HG02610 (cell line): ENCODE results near the gene FOXA2.
A peak's percentile ranks its signal among the peaks of the same experiment; 100 is the strongest.

Source experiments
- ATAC-seq: cut with Tn5 transposase; IDR thresholded peaks from one replicate; pipeline ENCODE4 v1.9.1; 2021; ENCODE audit warnings: mild to moderate bottlenecking, moderate library complexity; ENCODE audit not compliant: unreplicated experiment

Gene FOXA2

GRCh38 chr20:22584922-22585785 lies 782 bp upstream of the FOXA2 start:
- no peak for ATAC-seq

DNA sequence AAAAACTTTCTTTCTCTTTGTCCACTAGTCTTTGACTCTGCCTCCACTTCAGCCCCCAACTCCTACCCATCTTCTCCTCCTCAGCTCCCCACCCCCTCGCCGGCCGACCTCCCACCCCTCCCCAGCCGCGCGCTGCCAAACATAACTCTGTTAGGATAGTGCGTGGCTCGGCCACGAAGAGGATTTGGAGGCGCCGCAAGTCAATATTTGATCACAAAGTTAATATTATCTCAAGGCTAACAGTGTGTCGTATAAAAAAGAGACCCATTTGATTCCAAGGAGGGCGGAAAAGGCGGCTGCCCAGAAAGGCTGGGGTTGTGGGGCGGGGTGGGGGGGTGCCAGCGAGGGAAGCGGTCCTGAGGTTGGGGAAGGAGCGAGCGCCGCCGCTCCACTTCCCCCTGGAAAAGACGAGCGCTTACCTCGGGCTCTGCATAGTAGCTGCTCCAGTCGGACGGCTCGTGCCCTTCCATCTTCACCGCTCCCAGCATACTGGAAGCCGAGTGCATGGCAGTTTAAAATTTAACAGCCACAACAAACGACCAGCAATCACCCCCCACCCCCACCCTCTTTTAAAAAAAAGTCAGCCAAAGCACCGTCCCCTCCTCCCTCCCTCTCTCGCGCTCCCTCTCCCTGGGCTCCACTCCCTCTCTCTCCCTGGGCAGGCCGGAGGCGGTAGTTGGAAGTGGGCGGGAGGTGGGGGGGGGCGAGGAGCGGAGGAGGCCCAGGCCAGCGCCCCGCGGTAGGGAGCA lies 425 bp downstream of the FOXA2 start:
- no peak for ATAC-seq

GRCh38 chr20:22582964-22583772 lies 1.2 kb downstream of the FOXA2 start:
- ATAC-seq = no peak

DNA sequence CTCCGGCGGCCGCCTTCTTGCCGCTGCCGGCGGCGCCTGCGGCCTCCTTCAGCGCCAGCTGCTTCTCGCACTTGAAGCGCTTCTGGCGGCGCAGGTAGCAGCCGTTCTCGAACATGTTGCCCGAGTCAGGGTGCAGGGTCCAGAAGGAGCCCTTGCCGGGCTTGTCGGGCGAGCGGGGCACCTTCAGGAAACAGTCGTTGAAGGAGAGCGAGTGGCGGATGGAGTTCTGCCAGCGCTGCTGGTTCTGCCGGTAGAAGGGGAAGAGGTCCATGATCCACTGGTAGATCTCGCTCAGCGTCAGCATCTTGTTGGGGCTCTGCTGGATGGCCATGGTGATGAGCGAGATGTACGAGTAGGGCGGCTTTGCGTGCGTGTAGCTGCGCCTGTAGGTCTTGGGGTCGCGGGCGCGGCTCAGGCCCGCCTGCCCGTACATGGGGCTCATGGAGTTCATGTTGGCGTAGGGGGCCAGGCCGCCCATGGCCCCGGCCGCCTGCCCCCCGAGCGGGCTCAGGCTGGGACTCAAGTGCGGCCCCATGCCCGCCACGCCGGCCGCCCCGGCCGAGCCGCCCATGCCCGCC lies 1.9 kb downstream of the FOXA2 start:
- no peak for ATAC-seq

DNA sequence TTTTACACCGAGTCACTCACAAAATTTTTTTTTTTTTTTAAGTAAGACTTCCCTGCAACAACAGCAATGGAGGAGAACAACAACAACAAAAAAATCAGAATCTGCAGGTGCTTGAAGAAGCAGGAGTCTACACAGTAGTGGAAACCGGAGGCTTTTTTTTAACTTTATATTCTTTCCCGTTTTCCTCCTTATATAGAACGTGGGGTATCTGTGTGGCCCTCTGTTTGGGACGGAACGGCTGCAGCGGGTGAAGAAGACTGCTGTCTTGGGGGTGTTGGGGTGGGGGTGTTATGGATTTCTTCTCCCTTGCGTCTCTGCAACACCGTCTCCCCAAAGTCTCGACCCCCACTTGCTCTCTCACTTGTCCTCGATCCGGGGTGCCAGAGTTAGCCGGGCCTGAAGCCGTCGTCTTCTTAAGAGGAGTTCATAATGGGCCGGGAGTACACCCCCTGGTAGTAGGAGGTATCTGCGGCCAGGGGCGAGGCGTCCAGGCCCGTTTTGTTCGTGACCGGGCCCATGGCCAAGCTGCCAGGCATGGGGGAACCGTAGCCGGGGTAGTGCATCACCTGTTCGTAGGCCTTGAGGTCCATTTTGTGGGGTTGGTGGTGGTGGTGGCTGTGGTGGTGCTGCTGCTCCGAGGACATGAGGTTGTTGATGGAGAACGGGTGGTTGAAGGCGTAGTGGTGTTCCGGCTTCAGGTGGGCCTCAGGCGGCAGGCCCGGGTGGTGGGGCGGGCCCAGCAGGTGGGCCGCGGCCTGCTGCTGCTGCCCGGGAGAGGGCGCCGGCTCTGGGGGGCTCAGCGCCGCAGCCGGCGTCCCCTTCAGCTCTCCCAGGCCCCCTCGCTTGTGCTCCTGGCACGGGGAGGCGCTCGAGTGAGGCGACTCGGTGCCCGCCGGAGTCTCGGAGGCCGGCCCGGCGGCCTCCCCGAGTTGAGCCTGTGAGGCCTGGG lies 2.7 kb downstream of the FOXA2 start:
- no peak for ATAC-seq

GRCh38 chr20:22579711-22580697 lies 4.4 kb downstream of the FOXA2 start:
- no peak for ATAC-seq

GRCh38 chr20:22579119-22579427 lies 5.3 kb downstream of the FOXA2 start:
- no peak for ATAC-seq

- ATAC-seq = no peak
These were observed 5.9 kb downstream of the FOXA2 start for GRCh38 chr20:22578221-22579118.

GRCh38 chr20:22577515-22578220 lies 6.7 kb downstream of the FOXA2 start:
- no peak for ATAC-seq

GRCh38 chr20:22576733-22577514 lies 7.4 kb downstream of the FOXA2 start:
- ATAC-seq = no peak

GRCh38 chr20:22576273-22576672 lies 8.1 kb downstream of the FOXA2 start:
- ATAC-seq = no peak

DNA sequence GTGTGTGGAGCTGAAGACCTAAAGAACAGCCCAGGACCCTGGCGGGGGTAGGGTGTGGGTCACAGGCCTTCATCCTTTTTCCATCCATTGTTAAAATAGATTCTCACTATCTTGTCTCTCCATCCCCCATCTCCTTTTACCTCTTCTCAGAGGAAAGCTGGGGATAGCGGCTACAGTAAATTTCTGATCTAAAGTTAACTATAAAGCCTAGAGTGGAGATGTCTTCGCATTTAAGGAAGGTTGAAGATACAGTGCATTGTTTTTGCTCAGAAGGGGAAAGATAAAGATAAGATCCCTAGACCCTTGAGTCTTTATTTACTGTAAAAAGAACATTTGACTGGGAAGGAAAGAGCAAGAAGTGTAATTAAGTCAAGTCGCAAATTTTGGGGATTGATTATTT lies 8.6 kb downstream of the FOXA2 start:
- no peak for ATAC-seq

GRCh38 chr20:22575087-22575721 lies 9.2 kb downstream of the FOXA2 start:
- peak; percentile 50 for ATAC-seq

DNA sequence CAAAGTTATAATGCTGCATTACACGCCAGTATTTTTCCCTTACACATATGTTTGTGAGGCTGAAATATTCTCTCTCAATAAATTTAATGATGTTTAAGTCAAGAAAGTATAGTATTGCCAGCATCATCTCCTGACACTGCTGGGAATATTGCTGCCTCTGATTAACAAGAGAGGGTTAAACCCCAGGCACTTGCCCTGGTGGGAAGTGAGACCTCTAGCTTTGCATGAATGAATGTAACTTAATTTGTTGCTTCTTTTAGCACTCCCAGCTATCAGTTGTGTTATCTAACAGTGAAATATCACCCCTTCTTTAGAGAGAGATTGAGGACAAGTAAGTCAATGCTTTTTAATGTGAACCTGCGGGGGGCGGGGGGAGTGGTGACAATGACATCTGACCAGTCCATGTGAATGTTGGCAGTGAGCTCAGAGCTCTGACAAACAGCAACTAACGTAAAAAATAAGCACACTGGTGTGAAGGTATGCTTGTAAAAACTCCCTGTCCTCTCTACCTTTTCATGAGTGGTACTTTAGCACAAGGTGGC lies 9.8 kb downstream of the FOXA2 start:
- no peak for ATAC-seq

DNA sequence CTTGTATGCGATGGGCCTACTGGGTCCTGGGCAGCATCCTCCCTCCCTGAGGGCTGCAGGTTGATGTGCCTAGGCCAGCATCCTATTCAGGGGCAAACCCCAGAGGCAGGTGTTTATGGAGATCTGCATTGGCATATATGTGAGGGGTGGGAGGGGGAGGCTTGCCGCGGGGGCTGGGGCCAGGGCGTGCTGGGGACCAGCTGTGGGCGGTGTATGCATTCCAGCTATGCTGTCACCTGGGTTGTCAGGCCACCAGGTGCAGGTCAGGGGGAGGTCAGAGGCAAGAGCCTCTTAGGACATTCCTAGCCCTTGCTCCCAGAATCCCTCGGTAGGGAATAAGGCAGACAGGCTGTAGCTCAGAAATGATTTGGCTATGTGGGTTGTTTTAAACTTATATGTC lies 11.9 kb downstream of the FOXA2 start:
- ATAC-seq = no peak

DNA sequence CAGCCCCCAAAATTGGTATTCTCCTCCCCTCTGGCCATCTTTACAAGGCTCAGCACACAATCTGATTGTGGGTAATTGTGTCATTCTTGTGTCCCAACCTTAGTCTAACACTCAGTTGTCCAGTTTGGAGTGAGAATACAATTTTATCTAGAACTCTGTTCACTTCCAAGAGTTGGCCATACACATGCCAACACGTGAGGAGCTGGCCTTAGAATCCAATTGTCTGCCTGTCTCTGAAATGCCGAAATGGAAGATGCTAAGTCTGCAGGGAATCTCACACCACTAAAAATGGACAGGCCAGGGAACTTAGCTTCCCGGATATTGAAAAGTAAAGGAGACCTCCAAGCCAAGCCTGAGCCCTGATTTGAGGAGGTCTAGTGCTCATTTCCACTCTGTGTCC lies 12.3 kb downstream of the FOXA2 start:
- ATAC-seq = no peak
